ENCODE data around the gene BRD3OS.
A peak's percentile ranks its signal among the peaks of the same experiment; 100 is the strongest.

The BRD3OS gene

GRCh38 chr9:134053401-134053871 lies 28.2 kb downstream of the BRD3OS start:
- H3K27me3 ChIP-seq (ENCODE audit: control insufficient read depth, insufficient read depth, low read length) = no peaks in the 10 kb centered on the region
- no peak overlapping the region for H3K9ac ChIP-seq (ENCODE audit: low read depth, low read length)
- H3K4me1 ChIP-seq (ENCODE audit: control insufficient read depth, insufficient read depth, low read length) = no peaks in the 10 kb centered on the region
- no peaks in the 10 kb centered on the region for H3K9me3 ChIP-seq (ENCODE audit: control insufficient read depth, insufficient read depth, low read length)
- no peak overlapping the region for H3K4me3 ChIP-seq (ENCODE audit: low read depth, low read length)
- H3K36me3 ChIP-seq (ENCODE audit: control insufficient read depth, insufficient read depth, low read length) = peaks cover 61% of the 10 kb centered on the region

GRCh38 chr9:134053941-134054761 lies 28.9 kb downstream of the BRD3OS start:
- Histone ChIP-seq H3K4me1 (ENCODE audit: control insufficient read depth, insufficient read depth, low read length) (no peaks in the 10 kb centered on the region), H3K9ac (ENCODE audit: low read depth, low read length) (no peak overlapping the region)

GRCh38 chr9:134054891-134055811 lies 29.9 kb downstream of the BRD3OS start:
- Histone ChIP-seq H3K9ac (ENCODE audit: low read depth, low read length) (no peak overlapping the region), H3K4me1 (ENCODE audit: control insufficient read depth, insufficient read depth, low read length) (no peaks in the 10 kb centered on the region), H3K4me3 (ENCODE audit: low read depth, low read length) (no peak overlapping the region), H3K27me3 (ENCODE audit: control insufficient read depth, insufficient read depth, low read length) (no peaks in the 10 kb centered on the region), H3K9me3 (ENCODE audit: control insufficient read depth, insufficient read depth, low read length) (no peaks in the 10 kb centered on the region), H3K36me3 (ENCODE audit: control insufficient read depth, insufficient read depth, low read length) (peaks cover 43% of the 10 kb centered on the region)

More at GRCh38 chr9:134053941-134054761, 28.9 kb downstream of the BRD3OS start:
- Histone ChIP-seq H3K4me3 (ENCODE audit: low read depth, low read length) (no peak overlapping the region), H3K36me3 (ENCODE audit: control insufficient read depth, insufficient read depth, low read length) (peaks cover 53% of the 10 kb centered on the region), H3K9me3 (ENCODE audit: control insufficient read depth, insufficient read depth, low read length) (no peaks in the 10 kb centered on the region), H3K27me3 (ENCODE audit: control insufficient read depth, insufficient read depth, low read length) (no peaks in the 10 kb centered on the region)

- Histone ChIP-seq H3K9ac (ENCODE audit: low read depth, low read length) (no peak overlapping the region), H3K4me1 (ENCODE audit: control insufficient read depth, insufficient read depth, low read length) (no peaks in the 10 kb centered on the region)
Observed at GRCh38 chr9:134055981-134056461, 30.7 kb downstream of the BRD3OS start.

GRCh38 chr9:134056483-134057306 lies 31.4 kb downstream of the BRD3OS start:
- Histone ChIP-seq H3K27me3 (ENCODE audit: control insufficient read depth, insufficient read depth, low read length) (no peaks in the 10 kb centered on the region), H3K36me3 (ENCODE audit: control insufficient read depth, insufficient read depth, low read length) (peaks cover 28% of the 10 kb centered on the region), H3K9ac (ENCODE audit: low read depth, low read length) (peak overlapping the region; percentile 37), H3K9me3 (ENCODE audit: control insufficient read depth, insufficient read depth, low read length) (no peaks in the 10 kb centered on the region), H3K4me1 (ENCODE audit: control insufficient read depth, insufficient read depth, low read length) (no peaks in the 10 kb centered on the region), H3K4me3 (ENCODE audit: low read depth, low read length) (no peak overlapping the region)

More at GRCh38 chr9:134055981-134056461, 30.7 kb downstream of the BRD3OS start:
- H3K27me3 ChIP-seq (ENCODE audit: control insufficient read depth, insufficient read depth, low read length) = no peaks in the 10 kb centered on the region
- H3K4me3 ChIP-seq (ENCODE audit: low read depth, low read length) = no peak overlapping the region
- no peaks in the 10 kb centered on the region for H3K9me3 ChIP-seq (ENCODE audit: control insufficient read depth, insufficient read depth, low read length)
- H3K36me3 ChIP-seq (ENCODE audit: control insufficient read depth, insufficient read depth, low read length) = peaks cover 35% of the 10 kb centered on the region

GRCh38 chr9:134057307-134057657 lies 32.0 kb downstream of the BRD3OS start:
- Histone ChIP-seq H3K9me3 (ENCODE audit: control insufficient read depth, insufficient read depth, low read length) (no peaks in the 10 kb centered on the region), H3K27me3 (ENCODE audit: control insufficient read depth, insufficient read depth, low read length) (no peaks in the 10 kb centered on the region), H3K9ac (ENCODE audit: low read depth, low read length) (peak overlapping the region; percentile 12), H3K4me3 (ENCODE audit: low read depth, low read length) (no peak overlapping the region), H3K36me3 (ENCODE audit: control insufficient read depth, insufficient read depth, low read length) (peaks cover 25% of the 10 kb centered on the region), H3K4me1 (ENCODE audit: control insufficient read depth, insufficient read depth, low read length) (no peaks in the 10 kb centered on the region)

- Histone ChIP-seq H3K36me3 (ENCODE audit: control insufficient read depth, insufficient read depth, low read length) (peaks cover 20% of the 10 kb centered on the region), H3K9me3 (ENCODE audit: control insufficient read depth, insufficient read depth, low read length) (no peaks in the 10 kb centered on the region), H3K4me1 (ENCODE audit: control insufficient read depth, insufficient read depth, low read length) (no peaks in the 10 kb centered on the region), H3K9ac (ENCODE audit: low read depth, low read length) (peak overlapping the region; percentile 12), H3K27me3 (ENCODE audit: control insufficient read depth, insufficient read depth, low read length) (no peaks in the 10 kb centered on the region), H3K4me3 (ENCODE audit: low read depth, low read length) (no peak overlapping the region)
Observed at GRCh38 chr9:134057751-134058701, 32.7 kb downstream of the BRD3OS start.

- no peaks in the 10 kb centered on the region for H3K4me1 ChIP-seq (ENCODE audit: control insufficient read depth, insufficient read depth, low read length)
- no peak overlapping the region for H3K9ac ChIP-seq (ENCODE audit: low read depth, low read length)
- no peak overlapping the region for H3K4me3 ChIP-seq (ENCODE audit: low read depth, low read length)
- H3K27me3 ChIP-seq (ENCODE audit: control insufficient read depth, insufficient read depth, low read length) = no peaks in the 10 kb centered on the region
- peaks cover 16% of the 10 kb centered on the region for H3K36me3 ChIP-seq (ENCODE audit: control insufficient read depth, insufficient read depth, low read length)
- no peaks in the 10 kb centered on the region for H3K9me3 ChIP-seq (ENCODE audit: control insufficient read depth, insufficient read depth, low read length)
Observed at GRCh38 chr9:134058716-134059115, 33.4 kb downstream of the BRD3OS start.

GRCh38 chr9:134059188-134059641 lies 33.9 kb downstream of the BRD3OS start:
- Histone ChIP-seq H3K4me1 (ENCODE audit: control insufficient read depth, insufficient read depth, low read length) (no peaks in the 10 kb centered on the region), H3K36me3 (ENCODE audit: control insufficient read depth, insufficient read depth, low read length) (peaks cover 11% of the 10 kb centered on the region), H3K27me3 (ENCODE audit: control insufficient read depth, insufficient read depth, low read length) (no peaks in the 10 kb centered on the region), H3K9me3 (ENCODE audit: control insufficient read depth, insufficient read depth, low read length) (no peaks in the 10 kb centered on the region), H3K9ac (ENCODE audit: low read depth, low read length) (no peak overlapping the region), H3K4me3 (ENCODE audit: low read depth, low read length) (no peak overlapping the region)

- H3K36me3 ChIP-seq (ENCODE audit: control insufficient read depth, insufficient read depth, low read length) = peaks cover 8% of the 10 kb centered on the region
- no peak overlapping the region for H3K4me3 ChIP-seq (ENCODE audit: low read depth, low read length)
Observed at GRCh38 chr9:134059661-134060395, 34.5 kb downstream of the BRD3OS start.

More at GRCh38 chr9:134059661-134060395, 34.5 kb downstream of the BRD3OS start:
- no peaks in the 10 kb centered on the region for H3K4me1 ChIP-seq (ENCODE audit: control insufficient read depth, insufficient read depth, low read length)
- H3K27me3 ChIP-seq (ENCODE audit: control insufficient read depth, insufficient read depth, low read length) = no peaks in the 10 kb centered on the region
- H3K9me3 ChIP-seq (ENCODE audit: control insufficient read depth, insufficient read depth, low read length) = no peaks in the 10 kb centered on the region
- H3K9ac ChIP-seq (ENCODE audit: low read depth, low read length) = no peak overlapping the region
